HG02763 (cell line): ENCODE data around the gene FOXL3.

Experiments
- ATAC-seq: cut with Tn5 transposase; IDR thresholded peaks from one replicate; pipeline ENCODE4 v1.9.1; 2021; ENCODE audit warnings: mild to moderate bottlenecking, moderate library complexity; ENCODE audit not compliant: unreplicated experiment

The FOXL3 gene

DNA sequence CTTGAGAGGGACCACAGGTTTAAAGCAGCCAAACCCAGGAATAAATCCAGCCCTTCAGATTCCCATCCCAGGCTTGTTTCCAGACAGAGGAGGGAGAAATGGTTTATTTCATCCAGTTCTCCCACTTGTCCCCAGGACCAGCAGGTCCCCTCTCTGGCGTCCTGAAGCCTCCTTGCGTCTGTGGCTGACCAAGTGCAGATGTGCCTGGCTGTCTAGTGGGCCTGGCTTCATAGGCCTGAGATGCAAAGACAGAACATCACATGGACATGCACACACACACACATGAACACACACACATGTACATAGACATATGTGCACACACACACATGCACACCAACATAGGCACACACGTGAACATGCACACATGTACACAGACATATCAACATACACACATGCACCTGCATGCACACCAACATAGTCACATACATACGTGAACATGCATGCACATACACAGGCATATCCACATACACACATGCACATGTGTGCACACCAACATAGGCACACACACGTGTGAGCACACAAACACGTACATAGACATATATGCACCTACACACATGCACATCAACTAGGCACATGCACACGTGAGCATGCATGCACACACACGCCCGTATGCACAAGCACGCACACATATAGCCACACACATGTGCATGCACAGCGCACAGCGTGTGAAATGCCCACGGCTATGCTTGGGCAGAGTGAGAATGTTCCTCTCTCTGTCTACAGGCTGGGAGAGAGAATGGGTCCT is 10.7 kb downstream of the FOXL3 start:
- no peak for ATAC-seq

DNA sequence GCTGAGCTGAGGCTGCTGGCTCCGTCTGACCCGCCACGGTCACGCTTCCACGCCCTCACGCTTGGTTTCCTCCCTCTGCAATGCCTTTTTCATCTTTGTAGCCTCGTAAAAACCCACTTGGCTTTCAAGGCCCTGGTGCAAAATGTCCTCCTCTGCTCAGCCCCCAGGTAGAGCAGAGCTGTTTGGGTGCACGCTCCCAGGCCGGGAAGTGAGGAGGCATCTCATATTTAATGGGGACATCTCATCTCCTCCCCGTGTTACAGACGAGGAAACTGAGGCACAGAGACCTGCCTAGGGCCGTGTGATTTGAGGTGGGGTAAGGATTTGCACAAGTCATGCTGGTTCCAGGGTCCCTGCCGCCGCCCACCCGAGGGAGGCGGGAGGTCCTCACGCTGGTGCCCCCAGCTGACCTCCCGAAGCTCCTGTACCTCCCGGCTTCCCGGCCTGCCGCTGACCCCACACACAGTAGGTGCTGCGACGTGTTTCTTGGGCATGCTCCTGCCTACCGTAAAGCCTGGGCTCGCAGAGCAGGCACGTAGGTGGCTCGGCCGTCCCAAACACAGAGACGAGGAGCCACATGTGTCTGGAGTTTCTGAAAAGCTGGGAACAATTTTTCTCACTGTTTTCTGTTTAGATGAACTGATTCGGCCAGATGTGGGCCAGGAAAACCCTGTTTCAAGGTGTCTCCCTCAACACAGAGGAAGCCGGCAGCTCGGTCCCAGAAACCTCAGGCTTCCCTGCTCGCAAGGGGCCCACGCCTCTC is 11.5 kb downstream of the FOXL3 start:
- ATAC-seq: no peak

DNA sequence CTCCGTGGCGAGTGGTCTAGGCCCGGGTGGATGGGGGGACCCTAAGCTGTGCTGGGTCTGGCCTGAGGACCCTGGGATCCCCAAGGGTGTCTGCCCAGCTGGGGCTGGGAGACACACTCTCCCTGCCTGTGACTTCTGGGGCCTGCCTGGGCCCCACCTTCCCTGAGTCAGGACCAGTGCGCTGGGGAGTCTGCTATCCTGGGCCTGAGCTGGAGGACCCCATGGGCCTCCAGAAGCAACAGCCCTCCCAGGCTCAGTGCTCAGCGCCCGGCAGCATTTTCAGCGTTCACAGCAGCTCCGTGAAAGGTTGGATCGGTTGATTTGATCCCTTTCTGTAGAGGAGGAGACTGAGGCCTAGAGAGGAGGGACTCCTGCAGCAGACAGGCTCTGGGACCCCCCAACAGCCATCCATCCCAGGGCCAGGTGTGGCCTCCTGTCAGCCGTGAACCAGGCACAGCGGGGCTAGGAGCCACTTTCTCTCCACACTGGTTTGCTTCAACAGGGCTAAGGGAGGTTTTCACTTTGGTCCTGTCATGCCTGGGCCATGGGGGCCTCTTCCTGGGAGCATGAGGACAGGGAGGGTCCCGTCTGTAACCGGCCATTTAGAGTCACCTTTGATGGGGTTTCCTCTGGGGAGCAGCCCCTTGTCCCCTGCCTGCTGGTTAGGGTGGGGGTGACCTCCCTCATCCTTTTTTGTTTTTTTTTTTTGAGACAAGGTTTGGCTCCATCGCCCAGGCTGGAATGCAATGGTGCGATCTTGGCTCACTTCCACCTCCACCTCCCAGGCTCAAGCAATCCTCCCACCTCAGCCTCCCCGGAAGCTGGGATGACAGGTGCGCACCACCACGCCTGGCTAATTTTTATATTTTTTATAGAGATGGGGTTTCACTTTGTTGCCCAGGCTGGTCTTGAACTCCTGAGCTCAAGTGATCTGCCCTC is 12.4 kb downstream of the FOXL3 start:
- ATAC-seq: no peak

DNA sequence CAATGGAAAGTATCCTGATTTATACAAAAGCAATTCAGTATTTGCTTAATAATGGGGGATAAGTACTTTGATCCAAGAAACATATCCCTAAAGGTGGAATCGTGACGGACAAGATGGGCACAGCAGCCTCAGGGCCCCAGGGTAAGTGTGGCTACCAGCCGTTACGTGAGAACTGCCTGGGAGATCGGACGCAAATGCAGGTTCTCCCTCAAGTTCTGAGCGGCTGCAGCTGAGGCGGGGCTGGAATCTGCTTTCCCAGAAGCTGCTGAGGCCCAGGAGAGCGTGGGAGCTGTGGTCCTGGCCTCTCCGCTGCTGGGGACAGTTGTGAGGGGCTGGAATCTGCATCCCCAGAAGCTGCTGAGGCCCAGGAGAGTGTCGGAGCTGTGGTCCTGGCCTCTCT is 13.5 kb downstream of the FOXL3 start:
- ATAC-seq: no peak

DNA sequence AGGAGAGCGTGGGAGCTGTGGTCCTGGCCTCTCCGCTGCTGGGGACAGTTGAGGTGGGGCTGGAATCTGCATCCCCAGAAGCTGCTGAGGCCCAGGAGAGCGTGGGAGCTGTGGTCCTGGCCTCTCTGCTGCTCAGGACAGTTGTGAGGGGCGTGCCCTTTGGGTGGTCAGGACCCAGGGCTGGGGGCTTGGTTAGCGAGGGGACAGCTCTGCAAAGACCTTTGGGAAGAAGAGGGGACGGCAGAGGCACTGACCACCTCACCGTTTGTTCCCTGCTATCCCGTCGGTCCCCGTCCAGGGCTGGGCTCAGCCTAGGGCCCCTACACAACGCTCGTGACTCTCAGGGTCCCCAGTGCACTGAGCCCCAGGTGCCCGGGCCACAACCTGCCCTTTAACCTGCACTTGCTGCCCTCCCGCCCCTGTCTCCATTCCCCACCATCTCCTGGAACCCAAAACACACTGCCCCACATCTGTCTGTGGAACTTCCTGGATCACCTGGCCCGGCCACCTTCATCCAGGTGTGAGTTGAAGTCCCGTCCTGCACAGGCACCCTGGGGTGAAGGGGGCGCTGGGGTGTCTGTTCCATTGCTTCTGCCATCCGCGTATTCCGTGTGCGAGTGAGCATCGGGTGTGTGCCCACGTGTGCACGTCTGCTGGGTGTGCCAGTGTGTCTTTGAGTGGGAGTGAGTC is 14.1 kb downstream of the FOXL3 start:
- ATAC-seq: no peak

DNA sequence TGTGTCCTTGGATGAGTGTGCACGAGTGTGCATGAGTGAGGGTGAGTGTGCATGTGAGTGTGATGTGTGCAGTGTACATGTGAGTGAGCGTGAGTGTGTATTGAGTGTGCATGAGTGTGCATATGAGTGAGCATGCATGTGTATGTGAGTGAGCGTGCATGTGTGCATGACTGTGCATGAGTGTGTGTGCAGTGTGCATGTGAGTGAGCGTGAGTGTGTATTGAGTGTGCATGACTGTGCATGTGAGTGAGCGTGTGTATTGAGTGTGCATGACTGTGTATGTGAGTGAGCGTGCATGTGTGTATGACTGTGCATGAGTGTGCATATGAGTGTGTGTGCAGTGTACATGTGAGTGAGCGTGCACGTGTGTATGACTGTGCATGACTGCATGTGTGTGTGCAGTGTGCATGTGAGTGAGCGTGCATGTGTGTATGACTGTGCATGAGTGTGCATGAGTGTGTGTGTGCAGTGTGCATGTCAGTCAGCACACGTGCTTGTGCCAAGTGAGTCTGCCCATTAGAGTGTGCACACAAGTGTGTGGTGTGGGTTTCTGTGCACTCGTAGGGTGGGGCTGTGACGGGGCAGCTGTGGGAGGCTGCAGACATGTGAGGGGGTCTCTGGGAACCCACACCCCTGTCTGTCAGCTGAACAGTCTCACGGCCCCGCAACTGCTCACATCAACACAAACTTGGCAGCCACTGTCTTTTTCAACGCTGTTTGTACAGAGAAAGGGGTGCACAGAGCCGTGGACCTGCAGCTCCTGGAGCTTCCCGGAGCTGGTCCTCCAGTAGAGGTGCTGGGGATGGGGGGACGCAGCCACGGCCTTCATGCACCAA is 14.8 kb downstream of the FOXL3 start:
- ATAC-seq: no peak

DNA sequence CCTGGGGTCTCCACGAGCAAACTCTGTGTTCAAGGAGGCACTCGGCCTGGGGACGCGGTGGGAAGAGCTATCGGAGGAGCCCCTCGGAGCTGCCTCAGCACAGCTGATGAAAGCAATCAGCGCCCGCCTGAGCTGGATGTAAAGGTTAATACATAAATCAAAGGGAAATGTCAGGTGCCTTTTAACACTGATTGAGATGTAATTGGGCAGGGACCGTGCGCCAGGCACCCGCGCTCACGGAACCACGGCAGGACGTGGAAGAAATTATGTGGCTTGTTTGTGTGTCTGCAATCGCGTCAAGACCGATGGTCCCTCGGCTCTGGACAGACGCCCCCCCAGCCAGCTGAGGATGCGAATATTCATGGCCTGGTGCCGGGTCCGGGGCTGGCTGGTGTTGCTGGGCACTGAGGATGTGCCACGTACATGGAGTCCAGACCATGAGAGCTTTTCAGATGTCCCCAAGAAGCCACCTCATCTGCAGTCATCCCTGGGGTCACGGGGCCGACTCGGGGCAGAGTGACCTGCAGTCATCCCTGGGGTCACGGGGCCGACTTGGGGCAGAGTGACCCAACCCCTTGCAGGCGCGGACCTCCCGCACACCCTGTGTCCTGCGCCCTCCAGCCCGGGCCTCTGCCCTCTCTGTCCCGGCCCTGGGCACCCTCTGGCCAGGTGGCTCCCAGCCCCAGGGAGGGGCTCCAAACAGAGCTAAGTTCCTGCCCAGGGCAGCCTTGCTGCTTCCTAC is 15.6 kb downstream of the FOXL3 start:
- ATAC-seq: no peak

DNA sequence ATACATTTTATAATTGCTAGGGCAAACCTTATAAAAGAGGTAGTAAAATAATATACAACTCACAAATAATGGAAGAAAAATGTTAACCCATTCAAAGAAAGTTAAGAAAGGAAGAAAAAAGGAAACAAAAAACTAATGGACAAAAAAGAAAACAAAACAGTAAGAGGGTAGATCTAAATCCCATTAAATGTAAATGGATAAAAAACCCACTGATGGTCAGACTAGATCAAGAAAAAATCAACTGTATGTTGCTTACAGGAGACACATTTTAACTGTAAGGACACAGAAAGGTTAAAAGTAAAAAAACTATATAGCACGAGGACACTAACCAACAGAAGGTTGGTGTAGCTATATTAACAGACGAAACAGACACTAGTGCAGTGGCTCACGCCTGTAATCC is 18.0 kb downstream of the FOXL3 start:
- no peak for ATAC-seq

DNA sequence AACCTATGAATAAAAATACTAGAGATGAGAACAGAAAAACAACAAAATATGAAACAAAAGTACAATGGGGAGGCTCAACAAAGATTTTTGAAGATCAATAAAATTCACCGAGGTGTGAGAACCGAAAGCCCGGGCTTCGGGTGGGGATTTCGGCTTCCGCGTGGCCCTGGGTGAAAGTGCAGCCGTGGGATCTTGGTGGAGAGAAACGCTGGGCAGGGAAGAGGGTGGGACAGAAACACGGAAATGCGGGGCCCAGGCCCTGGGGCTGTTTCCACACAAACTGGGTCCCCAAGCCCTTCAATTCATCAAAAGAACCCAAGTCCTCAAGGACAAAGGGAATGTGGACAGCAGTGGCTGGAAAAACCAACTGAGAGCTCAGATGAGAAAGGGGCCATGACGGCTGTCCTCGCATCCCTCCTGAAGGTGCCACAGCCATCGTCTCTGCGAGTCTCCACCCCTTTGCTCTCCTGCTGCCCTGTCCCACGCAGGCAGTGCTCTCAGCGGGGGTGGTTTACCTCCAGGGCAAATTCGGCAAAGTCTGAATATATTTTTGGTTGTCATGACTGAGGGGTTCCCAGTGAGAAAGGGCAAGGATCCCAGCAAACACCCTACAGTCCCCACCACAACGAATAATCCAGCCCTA is 19.7 kb downstream of the FOXL3 start:
- no peak for ATAC-seq

DNA sequence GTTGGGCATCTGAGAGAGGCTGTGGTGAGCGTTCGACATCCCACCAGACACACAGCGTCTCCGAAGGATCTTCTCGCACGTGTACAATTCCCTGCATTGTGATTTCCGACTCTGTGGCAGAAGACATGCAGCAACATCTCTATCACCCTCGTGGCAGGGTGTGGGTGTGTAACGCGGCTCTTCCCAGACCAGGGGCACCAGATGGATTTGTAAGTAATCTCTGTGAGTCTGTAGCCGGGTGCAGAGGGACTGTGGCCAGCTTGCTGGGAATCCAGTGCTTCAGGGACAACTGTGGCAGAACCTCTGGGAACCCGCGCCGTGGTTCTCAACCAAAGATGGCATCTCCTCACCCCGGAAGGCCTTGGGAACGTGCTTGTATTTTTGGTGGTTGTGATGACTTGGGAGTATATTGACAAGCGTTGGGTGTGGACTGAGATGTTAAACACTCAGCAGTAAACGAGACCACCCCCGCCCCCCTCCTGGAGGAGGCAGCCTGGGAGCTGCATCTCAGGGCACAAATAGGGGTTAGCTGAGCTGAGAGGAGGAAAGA is 21.2 kb downstream of the FOXL3 start:
- ATAC-seq: no peak

DNA sequence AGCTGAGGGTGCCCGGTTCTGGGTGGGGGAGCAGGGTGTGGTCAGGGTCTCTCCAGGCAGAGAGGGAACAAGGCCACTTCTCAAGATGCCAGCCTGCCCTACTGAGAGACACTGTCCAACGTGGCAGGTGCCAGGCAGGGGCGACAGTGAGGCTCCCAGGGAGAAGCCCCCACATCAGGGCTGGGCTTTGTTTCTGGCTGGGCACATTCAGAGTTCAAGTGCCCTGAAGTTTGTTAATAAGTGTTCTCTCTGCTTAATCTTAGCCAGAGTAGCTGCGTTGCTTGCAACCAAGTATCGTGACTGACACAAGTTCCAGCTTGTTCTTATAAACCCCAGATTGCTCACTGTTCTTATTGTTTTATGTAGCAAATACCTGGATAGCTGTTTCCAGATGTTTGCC is 21.8 kb downstream of the FOXL3 start:
- ATAC-seq: no peak

DNA sequence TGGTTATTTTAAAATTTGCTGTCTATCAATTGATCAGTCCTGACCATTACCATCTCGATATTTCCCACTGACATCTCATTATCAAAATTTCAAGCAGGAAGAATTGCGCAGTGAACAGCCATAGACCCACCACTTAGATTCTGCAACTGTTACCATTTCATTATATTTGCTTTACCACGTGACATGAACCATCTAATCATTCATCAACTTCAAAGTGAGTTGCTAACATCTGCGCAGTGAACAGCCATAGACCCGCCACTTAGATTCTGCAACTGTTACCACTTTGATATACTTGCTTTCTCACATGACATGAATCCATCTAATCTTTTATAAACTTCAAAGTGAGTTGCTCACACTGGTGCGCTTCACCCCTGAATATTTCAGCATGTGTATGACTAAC is 22.5 kb downstream of the FOXL3 start:
- no peak for ATAC-seq

DNA sequence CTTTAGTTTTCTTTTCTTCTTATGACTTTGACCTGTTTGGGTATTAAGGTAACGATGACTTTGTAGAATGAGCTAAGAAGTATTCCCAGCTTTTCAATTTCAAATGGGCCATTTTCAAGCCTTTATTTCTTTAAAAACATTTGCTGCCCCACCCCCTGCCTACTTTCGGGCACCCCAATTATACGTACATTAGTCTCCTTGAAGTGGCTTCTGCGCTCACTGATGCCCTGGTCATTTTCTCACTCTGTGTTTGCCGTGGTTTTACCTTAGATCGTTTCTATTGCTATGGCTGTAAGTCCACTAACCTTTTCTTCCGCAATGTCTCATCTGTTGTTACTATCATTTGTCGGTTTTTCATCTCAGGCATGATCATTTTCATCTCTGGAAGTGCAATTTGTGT is 24.9 kb downstream of the FOXL3 start:
- no peak for ATAC-seq

DNA sequence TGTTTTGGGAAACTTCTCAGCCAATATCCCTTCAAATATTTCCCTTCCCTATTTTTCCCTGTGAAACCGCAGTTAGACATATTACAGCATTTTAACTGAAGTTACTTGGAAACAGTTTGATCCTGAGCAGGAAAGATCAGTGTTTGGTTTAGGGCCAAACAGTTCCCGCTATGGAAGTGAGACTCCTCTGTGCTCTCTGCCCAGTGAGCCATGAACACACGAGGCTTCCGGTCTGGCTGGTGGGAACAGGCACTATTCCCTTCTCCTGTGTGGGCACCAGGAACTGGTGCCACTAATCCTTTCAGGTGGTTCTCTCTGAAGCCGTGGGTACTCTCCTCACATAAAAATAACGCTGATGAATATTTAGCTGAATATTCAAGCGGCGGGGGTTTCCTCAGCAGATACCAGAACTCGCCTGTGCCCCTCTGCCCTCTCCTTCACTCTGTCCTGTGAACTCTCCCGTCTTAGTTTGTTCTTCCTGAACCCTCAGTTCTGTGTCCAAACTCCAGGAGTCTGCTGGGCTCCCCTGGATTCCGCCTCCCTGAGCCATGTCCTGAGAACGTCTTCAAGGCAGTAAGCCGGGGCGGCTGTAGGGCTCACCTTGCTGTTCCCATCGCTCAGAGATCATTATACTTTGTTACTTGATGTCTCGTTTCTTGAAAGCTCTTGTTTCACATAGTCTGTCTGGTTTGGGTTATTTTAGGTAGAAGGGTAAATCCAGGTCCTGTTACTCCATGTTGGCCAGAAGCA is 25.7 kb downstream of the FOXL3 start:
- ATAC-seq: no peak

DNA sequence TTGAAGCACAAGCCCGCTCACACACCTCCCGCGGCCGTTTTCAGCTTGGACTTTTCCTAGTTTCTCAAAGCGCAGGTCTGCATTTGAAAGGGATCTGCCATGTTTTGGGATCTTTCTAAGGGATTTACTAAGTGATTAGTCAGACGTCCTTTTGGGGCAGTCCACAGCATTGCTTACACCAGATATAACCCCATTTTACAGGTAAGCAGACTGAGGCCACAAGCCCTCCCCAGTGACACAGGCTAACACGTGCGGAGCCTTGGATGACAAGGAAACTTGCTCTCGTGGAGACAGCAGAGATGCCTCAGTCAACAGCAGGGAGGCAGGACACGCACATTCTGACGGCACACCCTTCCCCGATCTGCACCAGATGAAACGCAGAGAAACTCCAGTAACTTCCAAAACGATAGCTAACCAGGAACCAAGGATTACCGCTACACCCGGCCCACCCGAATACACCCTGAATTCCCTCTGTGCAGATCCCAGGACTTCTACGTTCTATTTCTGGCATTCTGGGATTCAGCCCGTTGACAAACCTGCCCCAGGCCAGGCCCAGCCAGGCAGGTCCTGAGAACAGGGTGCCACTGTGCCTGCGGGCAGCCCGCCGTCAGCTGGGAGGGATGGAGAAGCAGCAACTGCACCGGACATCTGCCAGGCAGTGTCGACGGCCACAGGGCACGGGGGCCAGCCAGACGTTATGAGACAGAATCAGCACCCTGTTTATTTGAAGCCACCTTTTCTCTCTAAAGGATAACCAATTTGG is 27.9 kb downstream of the FOXL3 start:
- no peak for ATAC-seq

DNA sequence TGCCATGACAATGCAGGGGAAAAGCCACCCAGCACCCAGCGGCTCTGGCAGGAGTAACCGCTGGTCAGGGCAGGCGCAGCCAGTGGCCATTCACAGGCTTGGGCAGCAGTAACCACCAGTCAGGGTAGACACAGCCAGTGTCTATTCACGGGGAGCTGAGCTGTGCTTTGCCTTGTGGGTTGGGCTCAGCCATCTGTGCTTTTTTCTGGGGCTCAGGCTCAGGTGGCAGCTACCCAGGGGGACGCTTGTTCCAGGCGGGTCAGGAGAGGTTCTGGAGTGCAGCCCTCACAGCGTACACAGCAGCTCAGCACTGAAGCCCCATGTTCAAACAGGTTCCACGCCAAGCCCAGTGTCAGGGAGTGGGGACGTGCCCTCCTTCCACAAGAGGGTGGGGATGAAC is 28.5 kb downstream of the FOXL3 start:
- ATAC-seq: no peak
